HG03045 (cell line): ENCODE results near the gene MACROD2.

Experiments used
- ATAC-seq: cut with Tn5 transposase; IDR thresholded peaks from one replicate; pipeline ENCODE4 v1.9.1; 2021; ENCODE audit warnings: mild to moderate bottlenecking, moderate library complexity; ENCODE audit not compliant: unreplicated experiment

Gene MACROD2

GRCh38 chr20:14568225-14568624 is 572.9 kb downstream of the MACROD2 start:
- ATAC-seq = no peak

DNA sequence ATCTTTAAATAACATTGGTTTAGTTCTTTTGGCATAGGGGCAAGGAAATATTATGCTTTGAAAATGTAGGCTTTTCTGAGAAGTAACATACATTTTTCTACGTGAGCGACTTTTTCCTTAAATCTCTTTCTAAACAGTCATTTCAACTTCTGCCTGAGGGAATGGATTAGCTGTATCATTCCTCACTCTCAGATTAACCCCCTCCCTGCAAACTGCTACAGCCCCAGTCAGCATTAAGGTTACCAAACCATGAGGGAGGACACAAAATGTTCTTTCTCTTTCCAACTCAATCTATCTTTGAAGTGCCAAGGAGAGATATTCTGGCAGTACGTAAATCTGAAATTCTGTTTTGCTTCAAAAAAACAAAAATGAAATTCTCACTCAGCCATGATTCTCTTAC is 573.4 kb downstream of the MACROD2 start:
- ATAC-seq = no peak

- no peak for ATAC-seq
Observed at GRCh38 chr20:14569641-14570040, 574.3 kb downstream of the MACROD2 start.

- ATAC-seq = no peak
Observed at GRCh38 chr20:14570811-14571210, 575.5 kb downstream of the MACROD2 start.

DNA sequence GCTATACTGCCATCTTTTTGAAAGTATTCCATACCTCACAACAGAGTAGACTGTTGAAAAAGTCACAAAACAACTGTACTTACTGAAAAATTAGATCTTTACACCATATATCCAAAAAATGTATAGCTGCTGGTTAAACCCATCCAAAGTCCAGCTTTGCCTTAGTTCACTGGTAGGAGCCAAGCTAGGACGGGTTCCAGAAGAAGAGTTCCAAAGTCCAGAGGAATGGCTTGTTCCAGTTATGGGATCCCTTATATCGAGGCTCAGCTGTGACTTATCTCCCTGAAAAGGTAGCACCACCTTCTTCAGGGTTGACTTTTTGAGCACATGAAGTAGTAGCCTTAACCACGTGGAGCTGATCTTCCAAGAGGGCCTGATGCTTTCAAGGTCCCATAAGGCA is 578.4 kb downstream of the MACROD2 start:
- no peak for ATAC-seq

DNA sequence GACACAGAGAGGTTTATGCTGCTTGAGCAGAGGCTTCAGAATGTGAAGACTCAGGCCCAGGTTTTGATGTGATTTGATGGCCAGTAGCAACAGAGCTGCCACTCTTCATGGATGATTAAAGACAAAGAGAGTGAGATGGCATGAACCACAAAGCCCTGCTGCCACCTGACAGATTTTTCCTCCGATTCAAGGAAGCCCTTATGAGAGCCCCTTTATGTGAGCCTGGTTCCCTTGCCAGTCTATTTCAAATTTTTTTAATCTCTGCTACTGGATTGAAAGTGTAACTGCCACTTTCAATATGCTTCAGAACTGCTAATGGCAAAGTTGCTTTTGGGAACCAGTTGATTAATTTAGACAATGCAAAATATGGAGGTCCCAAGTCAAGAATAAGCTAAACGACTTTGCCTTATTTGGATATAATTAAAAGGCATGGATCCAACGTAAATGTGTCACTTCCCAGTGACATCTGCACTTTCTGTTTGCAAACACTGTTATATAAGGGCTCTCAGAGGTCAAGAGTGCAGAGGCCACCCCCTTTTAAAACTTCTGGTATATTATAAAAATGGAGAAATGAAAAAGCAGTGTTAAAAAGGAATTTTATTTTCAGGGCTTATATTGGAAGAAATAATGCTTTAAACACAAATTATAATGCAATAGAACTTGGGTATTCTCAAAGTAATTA is 581.0 kb downstream of the MACROD2 start:
- no peak for ATAC-seq

- ATAC-seq = no peak
Observed at GRCh38 chr20:14580418-14581074, 585.2 kb downstream of the MACROD2 start.

- ATAC-seq = no peak
Observed at GRCh38 chr20:14581731-14582130, 586.4 kb downstream of the MACROD2 start.

GRCh38 chr20:14582855-14583254 is 587.5 kb downstream of the MACROD2 start:
- no peak for ATAC-seq

DNA sequence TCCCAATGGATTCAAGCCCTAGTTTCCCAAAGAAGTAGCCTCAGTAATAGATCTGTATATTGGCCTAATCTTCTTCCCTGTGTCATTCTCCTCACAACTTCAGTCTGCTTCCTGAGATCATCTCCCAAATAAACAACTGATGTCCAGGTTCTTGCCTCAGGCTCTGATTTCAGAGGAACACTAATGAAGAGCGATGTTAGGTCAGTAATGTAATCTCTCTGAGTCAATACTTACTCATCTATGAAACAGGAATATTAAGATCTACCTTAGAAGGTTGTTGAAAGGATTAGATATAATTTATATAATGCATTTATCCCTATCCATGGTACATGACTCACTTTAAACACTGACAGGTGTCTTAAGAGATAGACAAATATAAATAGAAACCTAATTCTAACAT is 588.1 kb downstream of the MACROD2 start:
- no peak for ATAC-seq

GRCh38 chr20:14589383-14589782 is 594.1 kb downstream of the MACROD2 start:
- ATAC-seq = no peak

DNA sequence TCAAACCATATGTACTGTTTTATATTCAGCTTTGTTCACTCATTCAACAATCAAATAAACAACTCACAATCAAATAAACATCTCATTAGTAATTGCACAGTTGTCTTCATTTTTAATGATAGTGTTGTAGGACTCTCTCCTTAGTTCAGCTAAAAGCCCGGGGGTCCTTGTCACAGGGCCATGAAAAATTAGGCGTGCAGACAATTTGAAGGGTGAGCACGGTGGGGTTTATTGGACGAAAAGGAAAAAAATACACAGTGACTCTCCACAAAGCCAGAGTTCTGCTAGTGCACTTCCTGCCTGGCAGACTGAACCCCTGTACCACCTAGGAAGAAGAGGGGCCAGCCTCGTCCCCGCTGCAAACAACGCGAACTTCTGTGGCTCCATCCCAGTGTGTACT is 599.7 kb downstream of the MACROD2 start:
- no peak for ATAC-seq

DNA sequence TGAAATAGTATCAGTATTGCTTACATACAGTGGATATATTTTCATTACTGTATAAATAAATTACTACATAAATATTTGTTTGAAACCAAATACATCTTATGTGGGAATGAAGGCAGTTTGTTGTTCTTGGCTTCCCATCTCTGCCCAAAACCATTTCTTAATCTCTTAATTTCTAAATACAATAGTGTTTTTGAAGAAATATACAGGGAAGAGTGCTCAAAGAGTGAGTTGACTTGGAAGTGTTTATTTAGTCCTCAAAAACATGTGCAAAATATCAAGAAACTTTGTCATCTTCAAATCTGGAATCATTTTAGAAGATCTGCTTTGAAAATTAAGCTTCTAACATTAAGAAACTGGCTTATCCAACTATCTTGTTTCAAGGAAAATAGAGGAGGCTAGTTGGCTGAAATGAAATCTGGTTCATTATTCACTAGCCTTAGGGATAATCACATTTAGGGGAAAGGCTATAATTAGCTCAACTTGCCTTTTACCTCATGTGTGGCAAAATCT is 601.9 kb downstream of the MACROD2 start:
- ATAC-seq = no peak

DNA sequence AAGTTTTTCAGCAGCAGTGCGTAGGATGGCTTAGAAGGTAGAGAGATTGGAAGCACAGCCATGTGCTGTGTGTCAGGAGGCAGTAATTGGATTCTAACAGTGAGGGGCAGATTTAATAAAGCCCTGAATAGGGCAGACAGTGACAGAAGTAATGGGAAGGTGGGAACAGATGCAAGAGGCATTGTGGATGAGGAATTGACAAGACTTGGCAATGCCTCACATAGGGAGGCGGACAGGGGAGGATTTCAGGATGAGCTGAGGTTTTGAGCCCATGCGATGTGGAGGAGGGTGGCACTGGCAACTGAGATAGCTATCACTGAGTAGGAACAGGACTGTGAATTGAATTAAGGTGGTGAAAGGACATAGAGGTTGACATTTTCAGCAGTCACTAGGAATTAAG is 604.3 kb downstream of the MACROD2 start:
- no peak for ATAC-seq

GRCh38 chr20:14600527-14600926 is 605.2 kb downstream of the MACROD2 start:
- ATAC-seq = no peak

DNA sequence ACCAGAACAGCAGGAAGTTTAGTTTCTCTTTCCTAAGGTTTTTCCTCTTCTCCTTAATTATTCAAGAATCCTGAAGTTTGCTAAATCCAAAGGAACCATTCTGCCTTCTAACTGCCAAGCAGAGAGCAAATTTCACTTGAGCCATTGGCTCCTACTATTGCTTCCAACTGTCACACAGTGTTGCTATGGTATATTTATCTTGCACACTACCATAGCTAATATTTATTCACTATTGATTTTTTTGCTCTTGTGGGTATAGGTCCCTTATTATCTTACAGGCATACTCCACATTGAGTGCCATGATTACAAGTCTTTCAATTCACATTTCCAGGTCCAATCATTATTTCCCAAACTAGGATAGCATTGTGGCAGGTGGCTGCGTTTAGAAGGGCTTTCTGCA is 608.8 kb downstream of the MACROD2 start:
- no peak for ATAC-seq

DNA sequence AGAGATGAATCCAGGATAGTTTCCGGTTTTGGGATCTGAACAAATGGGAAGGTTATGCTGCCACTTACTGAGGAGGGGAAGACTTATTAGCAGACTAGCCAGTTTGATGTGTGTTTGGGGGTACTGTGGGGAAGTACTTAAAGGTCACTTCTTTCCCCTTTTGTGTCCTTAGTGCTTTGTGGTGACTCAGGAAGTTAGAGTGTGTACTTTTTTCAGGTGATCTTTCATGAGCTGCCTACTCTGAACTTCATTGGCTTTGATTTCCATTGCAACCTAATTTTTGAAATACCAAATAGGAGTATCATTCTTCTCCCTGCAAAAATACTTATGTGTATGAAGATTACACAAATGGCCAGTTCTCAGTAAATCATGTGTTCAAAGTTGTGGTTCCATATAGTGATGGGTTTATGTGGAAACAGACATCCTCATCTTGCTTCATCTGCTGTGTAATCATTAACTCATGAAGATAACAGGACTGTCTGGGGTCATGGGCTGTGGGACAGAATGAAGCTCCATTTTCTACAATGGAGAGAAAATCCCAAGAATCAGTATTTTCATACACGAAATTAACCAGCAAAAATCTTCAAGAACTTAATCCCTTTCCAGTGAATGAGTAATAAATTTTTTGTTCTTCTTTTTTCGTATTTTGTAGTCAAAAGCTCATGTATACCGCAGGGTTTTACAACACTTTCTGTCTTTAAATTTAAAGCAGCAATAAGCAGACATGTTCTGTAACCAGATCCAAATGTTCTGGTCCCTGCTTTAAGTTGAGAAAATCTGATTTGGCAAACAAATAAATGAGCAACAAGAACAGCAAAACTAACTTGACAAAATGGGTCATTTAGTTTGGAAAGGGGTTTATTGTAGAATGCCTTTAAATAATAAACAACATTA is 614.3 kb downstream of the MACROD2 start:
- ATAC-seq = no peak

GRCh38 chr20:14611479-14611878 is 616.2 kb downstream of the MACROD2 start:
- no peak for ATAC-seq

DNA sequence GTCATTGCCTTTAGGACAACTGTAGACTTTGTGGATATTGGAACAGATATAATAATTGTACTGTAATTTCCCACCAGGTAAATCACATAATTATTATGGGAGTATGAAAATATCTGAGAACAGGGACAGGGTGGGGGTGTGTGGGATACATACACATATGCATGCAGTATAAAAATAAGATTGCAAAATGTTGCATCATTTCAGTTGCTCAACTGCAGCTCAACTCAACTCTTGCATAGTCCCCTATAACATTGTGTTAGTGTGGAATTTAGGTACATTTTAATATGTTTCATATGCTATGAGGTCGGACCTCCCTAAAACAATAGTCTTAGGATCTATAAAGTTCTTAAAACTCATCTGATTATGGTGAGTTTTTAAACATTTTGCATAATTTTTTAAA is 617.1 kb downstream of the MACROD2 start:
- ATAC-seq = no peak

DNA sequence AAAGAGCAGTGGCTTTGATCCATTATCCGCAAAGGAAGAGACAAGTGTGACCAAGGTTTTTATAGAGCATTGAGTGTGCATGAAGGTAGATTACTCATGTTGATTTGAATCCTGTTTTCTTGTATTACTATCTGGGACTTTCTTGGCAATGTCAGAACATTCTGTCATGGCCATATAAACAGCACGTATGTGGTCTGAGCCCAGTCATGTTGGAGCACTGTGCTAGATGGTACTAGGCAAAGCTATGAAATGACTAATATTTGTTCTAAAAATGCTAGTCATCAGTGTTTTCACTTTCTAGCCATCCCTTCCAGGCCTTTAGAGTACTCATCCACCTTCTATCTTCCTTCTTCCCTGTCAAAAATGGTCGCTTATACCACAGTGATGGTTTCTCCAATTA is 620.7 kb downstream of the MACROD2 start:
- ATAC-seq = no peak

GRCh38 chr20:14617123-14617522 is 621.8 kb downstream of the MACROD2 start:
- no peak for ATAC-seq

GRCh38 chr20:14619411-14619810 is 624.1 kb downstream of the MACROD2 start:
- ATAC-seq = no peak
